Lower leg skin (tissue), 4 donors: ENCODE measurements around the gene PNPLA3. TPM values are rescaled to one million over a fixed set of nuclear protein-coding genes. Genes with fewer than 3 reads are reported as not detected.
A peak's percentile ranks its signal among the peaks of the same experiment; 100 is the strongest.

Experiments
- DNase-seq, 2 donors: peaks; one replicate each; pipeline ENCODE4 v3.0.0-alpha.2; 2019; ENCODE audit warnings: low spot score in 2 of 2
- H3K4me3 ChIP-seq: fragments of 200-600 bp; sonication (generic); 2 replicates; pipeline ENCODE4 v1.5.1; 2017; ENCODE audit warnings: mild to moderate bottlenecking, low read depth; ENCODE audit not compliant: poor library complexity, severe bottlenecking
- CTCF ChIP-seq, 3 donors: fragments of 450-650 bp; IDR thresholded peaks; one replicate each; pipeline ENCODE4 v1.5.1; 2016; ENCODE audit warnings: antibody characterized with exemption in 3 of 3, mild to moderate bottlenecking in 3 of 3, moderate library complexity in 2 of 3
- POLR2A ChIP-seq, 2 donors: fragments of 450-650 bp; IDR thresholded peaks; one replicate each; pipeline ENCODE4 v1.6.1; 2016 to 2017; ENCODE audit warnings: antibody characterized with exemption in 2 of 2, mild to moderate bottlenecking in 1 of 2, moderate library complexity in 1 of 2
- WGBS, 2 donors: methylation state at CpG; one replicate each; pipeline ENCODE4 v1.1.5; 2018; 5-methylcytosine and 5-hydroxymethylcytosine counted together
- intact Hi-C: fragments of 100-400 bp; cut with DNase I; formaldehyde crosslinking; loops from one replicate; pipeline ENCODE4 v1.15.0; 2023; ENCODE audit warnings: low total_unique reads
- total RNA-seq, 4 donors: library from RNA; depleted of rRNA; stranded (reverse); fragments of >200 nt; gene quantifications; one replicate each; pipeline ENCODE4 v1.1.0, GENCODE V29; 2016

PNPLA3 gene
- total RNA-seq, 4 donors from 2014 or later = 14.0 to 22.9 (median 20.4) TPM

- no peak for TF ChIP-seq POLR2A (IDR thresholded peaks at IDR 0.05)
- no peak for TF ChIP-seq CTCF (IDR thresholded peaks at IDR 0.05)
- intact Hi-C loops = no loop called here
- WGBS, 2 donors = 91% methylated on average over 19 of the region's 19 CpGs
- peak in 1 of 2 donors; percentile 67 for DNase-seq
- H3K4me3 ChIP-seq = no peak overlapping the region
Observed at GRCh38 chr22:43969021-43969878, 45.6 kb downstream of the PNPLA3 start.

GRCh38 chr22:43969989-43970755 lies 46.6 kb downstream of the PNPLA3 start:
- intact Hi-C loops = no loop called here
- H3K4me3 ChIP-seq = no peak overlapping the region
- no peak for TF ChIP-seq POLR2A (IDR thresholded peaks at IDR 0.05)
- TF ChIP-seq CTCF (IDR thresholded peaks at IDR 0.05) = no peak
- whole genome bisulfite sequencing, 2 donors = 86 to 89% methylated on average over 8 of the region's 8 CpGs
- DNase-seq = peak in 1 of 2 donors; percentile 43

- WGBS, 2 donors = 88 to 93% methylated on average over 8 of the region's 8 CpGs
- DNase-seq = peak in 1 of 2 donors; percentile 76
- TF ChIP-seq POLR2A (IDR thresholded peaks at IDR 0.05) = no peak
- TF ChIP-seq CTCF (IDR thresholded peaks at IDR 0.05) = no peak
- intact Hi-C loops = no loop called here
- H3K4me3 ChIP-seq = no peak overlapping the region
Observed at GRCh38 chr22:43971112-43971511, 47.5 kb downstream of the PNPLA3 start.

GRCh38 chr22:43972931-43973462 lies 49.4 kb downstream of the PNPLA3 start:
- DNase-seq = peak in 1 of 2 donors; percentile 17
- no peak overlapping the region for H3K4me3 ChIP-seq
- TF ChIP-seq CTCF (IDR thresholded peaks at IDR 0.05) (no peak), POLR2A (IDR thresholded peaks at IDR 0.05) (no peak)
- WGBS, 2 donors = 90 to 91% methylated on average over 10 of the region's 10 CpGs
- intact Hi-C loops = no loop called here

- TF ChIP-seq CTCF (IDR thresholded peaks at IDR 0.05) = no peak
- no peak for TF ChIP-seq POLR2A (IDR thresholded peaks at IDR 0.05)
- peak in 1 of 2 donors; percentile 63 for DNase-seq
- intact Hi-C loops = no loop called here
- WGBS, 2 donors = 87 to 91% methylated on average over 18 to 19 of the region's 19 CpGs
- no peak overlapping the region for H3K4me3 ChIP-seq
Observed at GRCh38 chr22:43974028-43974545, 50.5 kb downstream of the PNPLA3 start.
